ENCODE measurements around the gene BABAM2. TPM values are rescaled to one million over a fixed set of nuclear protein-coding genes. Genes with fewer than 3 reads are reported as not detected.

BABAM2 gene
- total and polyA plus RNA-seq, 2 of the 4 experiments (the other 2 are of a cell fraction): 20.9 to 23.1 TPM

GRCh38 chr2:28174211-28174610, 283.7 kb downstream of the BABAM2 start:
- H4K5ac ChIP-seq (ENCODE audit: low read depth, low read length): no peak overlapping the region
- no peak overlapping the region for H3K18ac ChIP-seq (ENCODE audit: low read depth, low read length)
- H2BK120ac ChIP-seq (ENCODE audit: low read depth, low read length): no peak overlapping the region
- H3K27me3 ChIP-seq (ENCODE audit: control insufficient read depth, insufficient read depth, low read length): no peaks in the 10 kb centered on the region
- DNase-seq: no peak
- H2AFZ ChIP-seq (replicated peaks; ENCODE audit: low read length, poor library complexity): no peak overlapping the region
- dilution Hi-C loops (cut with HindIII; ENCODE audit: low sequenced_read_pairs, unreplicated experiment) (no loop called here), intact Hi-C loops (cut with micrococcal nuclease) (no loop called here), in situ Hi-C loops (cut with MboI; ENCODE audit: low sequenced_read_pairs) (no loop called here)
- H3K4me1 ChIP-seq (ENCODE audit: control insufficient read depth, insufficient read depth, low read length): peaks cover 6% of the 10 kb centered on the region
- no peak overlapping the region for H3K56ac ChIP-seq (ENCODE audit: extremely low read depth, insufficient read depth, low read length)
- H3K4me3 ChIP-seq (ENCODE audit: insufficient read depth, low read depth, low read length): no peak overlapping the region
- H3K9me3 ChIP-seq (ENCODE audit: control insufficient read depth, insufficient read depth, low read length): no peaks in the 10 kb centered on the region
- H2BK5ac ChIP-seq (ENCODE audit: low read depth, low read length, poor library complexity, severe bottlenecking): no peak overlapping the region
- H2BK20ac ChIP-seq (ENCODE audit: low read depth, low read length): no peak overlapping the region
- H3K9me1 ChIP-seq (ENCODE audit: insufficient read depth, low read length): no peaks in the 10 kb centered on the region; the same call in 1 of the 2 replicates
- H2AK5ac ChIP-seq (ENCODE audit: low read depth, low read length): no peak overlapping the region
- H3K9ac ChIP-seq (ENCODE audit: low read depth, low read length): no peak overlapping the region
- no peak overlapping the region for H3K4ac ChIP-seq (ENCODE audit: low read depth, low read length)
- ATAC-seq (ENCODE audit: low read depth): no peak
- H3K4me2 ChIP-seq (ENCODE audit: low read depth, low read length): no peak overlapping the region
- no peaks in the 10 kb centered on the region for H4K20me1 ChIP-seq (ENCODE audit: insufficient read depth, low read length)
- no peak overlapping the region for H2AK9ac ChIP-seq (replicated peaks; ENCODE audit: low read depth, low read length, poor library complexity)
- H3K36me3 ChIP-seq (ENCODE audit: control insufficient read depth, insufficient read depth, low read length): no peaks in the 10 kb centered on the region
- H3K23ac ChIP-seq (ENCODE audit: low read depth, low read length): no peak overlapping the region
- H2BK15ac ChIP-seq (ENCODE audit: low read depth, low read length): no peak overlapping the region
- no peak for TF ChIP-seq RCOR1 (IDR thresholded peaks at IDR 0.05; ENCODE audit: insufficient replicate concordance, low read length)
- H4K8ac ChIP-seq (ENCODE audit: low read depth in 2 of 2, low read length in 2 of 2): no peak overlapping the region
- no TSS peak for BruUV-seq (replicated peaks)
- H4K91ac ChIP-seq (ENCODE audit: insufficient read depth, low read depth, low read length): no peak overlapping the region; the same call in 1 of the 2 replicates
- ChIA-PET CTCF (no interaction called here), POLR2A (ENCODE audit: unreplicated experiment) (no interaction called here)
- H3K27ac ChIP-seq (ENCODE audit: insufficient read depth, low read length): no peak overlapping the region
- WGBS, 2 experiments (ENCODE audit: extremely low coverage in 2 of 2, insufficient read length in 1 of 2): no CpG with 5 or more reads among the region's 4 CpGs
- no peak overlapping the region for H3K14ac ChIP-seq (replicated peaks; ENCODE audit: low read depth, low read length)
- no peaks in the 10 kb centered on the region for H3K79me1 ChIP-seq (ENCODE audit: low read depth in 1 of 2, low read length in 2 of 2)
